Ishikawa (cell line): ENCODE measurements around the gene SHF.

Experiments used
- CEBPB ChIP-seq: IDR thresholded peaks from 2 replicates; pipeline ENCODE4 v1.6.1; 2012
- CREB1 ChIP-seq: IDR thresholded peaks from 2 replicates; pipeline ENCODE4 v1.6.1; 2012; ENCODE audit warnings: low read depth
- EGR1 ChIP-seq: IDR thresholded peaks from 2 replicates; pipeline ENCODE4 v1.6.1; 2012
- EP300 ChIP-seq: IDR thresholded peaks from 2 replicates; pipeline ENCODE4 v1.6.1; 2012; ENCODE audit warnings: borderline replicate concordance
- FOXM1 ChIP-seq: IDR thresholded peaks from 2 replicates; pipeline ENCODE4 v1.6.1; 2012; ENCODE audit warnings: low read depth, borderline replicate concordance
- NFIC ChIP-seq: IDR thresholded peaks from 2 replicates; pipeline ENCODE4 v1.6.1; 2012
- RAD21 ChIP-seq: IDR thresholded peaks from 2 replicates; pipeline ENCODE4 v1.6.1; 2012; ENCODE audit warnings: low read depth
- TAF1 ChIP-seq: IDR thresholded peaks from 2 replicates; pipeline ENCODE4 v1.6.1; 2012; ENCODE audit warnings: low read depth, mild to moderate bottlenecking
- TCF12 ChIP-seq: IDR thresholded peaks from 2 replicates; pipeline ENCODE4 v1.6.1; 2012; ENCODE audit warnings: low read depth
- TEAD4 ChIP-seq: IDR thresholded peaks from 2 replicates; pipeline ENCODE4 v1.6.1; 2012
- USF1 ChIP-seq: IDR thresholded peaks from 2 replicates; pipeline ENCODE4 v1.6.1; 2012
- YY1 ChIP-seq: IDR thresholded peaks from 2 replicates; pipeline ENCODE4 v1.6.1; 2012; ENCODE audit warnings: low read depth
- ZBTB7A ChIP-seq: IDR thresholded peaks from 2 replicates; pipeline ENCODE4 v1.6.1; 2012; ENCODE audit warnings: low read depth
- TF ChIP-seq, protein P1 (sequence below): IDR thresholded peaks from 2 replicates; pipeline ENCODE4 v1.6.1; 2012; ENCODE audit warnings: low read depth, mild to moderate bottlenecking
- TF ChIP-seq, protein P2 (sequence below): IDR thresholded peaks from 2 replicates; pipeline ENCODE4 v1.6.1; 2012

The SHF gene, protein sequence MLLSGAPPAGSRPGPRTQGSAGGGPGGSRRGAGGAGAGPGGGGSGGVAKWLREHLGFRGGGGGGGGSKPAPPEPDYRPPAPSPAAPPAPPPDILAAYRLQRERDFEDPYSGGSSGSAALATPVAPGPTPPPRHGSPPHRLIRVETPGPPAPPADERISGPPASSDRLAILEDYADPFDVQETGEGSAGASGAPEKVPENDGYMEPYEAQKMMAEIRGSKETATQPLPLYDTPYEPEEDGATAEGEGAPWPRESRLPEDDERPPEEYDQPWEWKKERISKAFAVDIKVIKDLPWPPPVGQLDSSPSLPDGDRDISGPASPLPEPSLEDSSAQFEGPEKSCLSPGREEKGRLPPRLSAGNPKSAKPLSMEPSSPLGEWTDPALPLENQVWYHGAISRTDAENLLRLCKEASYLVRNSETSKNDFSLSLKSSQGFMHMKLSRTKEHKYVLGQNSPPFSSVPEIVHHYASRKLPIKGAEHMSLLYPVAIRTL

GRCh38 chr15:45187894-45188830, at the start of gene SHF:
Gene SHF (minus strand): TSS chr15:45187966. CDS start chr15:45187951, 15 bp downstream.
- TF ChIP-seq TEAD4 (no peak), CEBPB (no peak), TAF1 (peak; percentile 48), YY1 (no peak), ZBTB7A (peak; percentile 3; the same call in 1 of the 2 replicates), CREB1 (no peak), EGR1 (no peak), TCF12 (no peak)

DNA sequence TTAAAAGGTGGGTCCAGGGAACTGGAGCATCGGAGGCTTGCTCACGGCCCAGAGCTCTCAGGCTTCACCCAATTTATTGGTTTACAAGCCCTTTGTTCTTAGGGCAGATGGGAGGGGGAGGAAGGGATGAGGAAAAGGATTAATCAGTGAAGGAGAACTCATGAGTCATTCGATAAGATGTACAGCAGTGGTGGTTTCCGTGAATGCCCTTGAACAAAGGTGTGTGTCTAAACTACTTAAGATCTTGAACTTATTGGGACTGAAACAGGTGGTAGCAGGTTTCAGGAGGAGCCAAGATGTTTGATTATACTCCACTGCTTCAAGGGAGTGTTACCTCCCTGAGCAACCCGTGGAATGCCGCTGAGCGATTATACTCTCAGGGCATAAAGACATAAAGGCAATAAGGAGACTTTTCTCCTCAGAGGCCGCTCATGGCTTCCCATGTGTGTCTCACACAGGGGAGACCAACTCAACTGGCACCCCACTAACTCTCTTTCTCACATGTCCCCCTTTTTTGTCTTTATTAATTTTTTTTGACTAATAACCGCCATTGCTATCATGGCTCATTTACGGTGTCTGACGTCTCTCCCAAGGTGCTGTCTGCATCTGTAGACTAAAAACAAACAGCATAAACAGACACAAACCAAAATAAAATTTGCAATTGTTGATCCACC, 46.9 kb upstream of the SHF start:
- TF ChIP-seq CREB1: no peak
- no peak for TF ChIP-seq TCF12
- TF ChIP-seq TEAD4: no peak
- no peak for TF ChIP-seq EP300
- no peak for TF ChIP-seq ZBTB7A
- TF ChIP-seq TAF1: no peak
- TF ChIP-seq CEBPB: no peak
- TF ChIP-seq RAD21: no peak

DNA sequence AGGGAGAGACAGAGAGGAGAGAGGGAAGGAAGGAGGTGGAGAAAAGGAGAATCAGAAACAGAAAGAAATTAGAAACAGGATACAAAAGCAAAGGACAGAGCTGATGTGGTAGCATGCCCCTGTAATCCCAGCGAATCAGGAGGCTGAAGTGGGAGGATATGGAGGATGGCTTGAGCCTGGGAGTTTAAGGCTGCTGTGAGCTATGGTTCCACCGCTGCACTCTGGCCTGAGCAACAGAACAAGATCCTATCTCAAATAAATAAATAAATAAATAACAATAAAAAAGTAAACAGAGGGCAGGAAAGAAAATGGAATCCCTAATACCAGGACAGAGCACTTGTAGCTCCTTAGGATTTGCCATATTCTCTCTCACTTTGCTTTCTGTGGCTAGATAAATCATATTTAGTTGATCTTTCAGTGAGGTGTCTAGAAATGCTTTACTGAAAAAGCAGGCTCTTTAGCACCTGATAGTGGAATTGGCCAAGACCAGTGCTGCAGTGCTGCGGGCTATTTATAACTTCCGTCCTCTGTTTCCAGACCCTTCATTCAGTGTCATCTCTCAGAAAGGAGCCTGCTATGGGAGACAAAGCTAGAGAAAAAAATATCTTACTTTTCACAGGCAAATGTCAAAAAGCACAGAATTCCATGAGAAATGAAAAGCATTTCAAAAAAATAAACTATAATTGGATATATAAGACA, 44.2 kb upstream of the SHF start:
- TF ChIP-seq, protein P1, sequence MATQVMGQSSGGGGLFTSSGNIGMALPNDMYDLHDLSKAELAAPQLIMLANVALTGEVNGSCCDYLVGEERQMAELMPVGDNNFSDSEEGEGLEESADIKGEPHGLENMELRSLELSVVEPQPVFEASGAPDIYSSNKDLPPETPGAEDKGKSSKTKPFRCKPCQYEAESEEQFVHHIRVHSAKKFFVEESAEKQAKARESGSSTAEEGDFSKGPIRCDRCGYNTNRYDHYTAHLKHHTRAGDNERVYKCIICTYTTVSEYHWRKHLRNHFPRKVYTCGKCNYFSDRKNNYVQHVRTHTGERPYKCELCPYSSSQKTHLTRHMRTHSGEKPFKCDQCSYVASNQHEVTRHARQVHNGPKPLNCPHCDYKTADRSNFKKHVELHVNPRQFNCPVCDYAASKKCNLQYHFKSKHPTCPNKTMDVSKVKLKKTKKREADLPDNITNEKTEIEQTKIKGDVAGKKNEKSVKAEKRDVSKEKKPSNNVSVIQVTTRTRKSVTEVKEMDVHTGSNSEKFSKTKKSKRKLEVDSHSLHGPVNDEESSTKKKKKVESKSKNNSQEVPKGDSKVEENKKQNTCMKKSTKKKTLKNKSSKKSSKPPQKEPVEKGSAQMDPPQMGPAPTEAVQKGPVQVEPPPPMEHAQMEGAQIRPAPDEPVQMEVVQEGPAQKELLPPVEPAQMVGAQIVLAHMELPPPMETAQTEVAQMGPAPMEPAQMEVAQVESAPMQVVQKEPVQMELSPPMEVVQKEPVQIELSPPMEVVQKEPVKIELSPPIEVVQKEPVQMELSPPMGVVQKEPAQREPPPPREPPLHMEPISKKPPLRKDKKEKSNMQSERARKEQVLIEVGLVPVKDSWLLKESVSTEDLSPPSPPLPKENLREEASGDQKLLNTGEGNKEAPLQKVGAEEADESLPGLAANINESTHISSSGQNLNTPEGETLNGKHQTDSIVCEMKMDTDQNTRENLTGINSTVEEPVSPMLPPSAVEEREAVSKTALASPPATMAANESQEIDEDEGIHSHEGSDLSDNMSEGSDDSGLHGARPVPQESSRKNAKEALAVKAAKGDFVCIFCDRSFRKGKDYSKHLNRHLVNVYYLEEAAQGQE: no peak
- TF ChIP-seq EGR1 (no peak), CREB1 (no peak), USF1 (no peak), FOXM1 (no peak), TEAD4 (no peak), CEBPB (no peak)

DNA sequence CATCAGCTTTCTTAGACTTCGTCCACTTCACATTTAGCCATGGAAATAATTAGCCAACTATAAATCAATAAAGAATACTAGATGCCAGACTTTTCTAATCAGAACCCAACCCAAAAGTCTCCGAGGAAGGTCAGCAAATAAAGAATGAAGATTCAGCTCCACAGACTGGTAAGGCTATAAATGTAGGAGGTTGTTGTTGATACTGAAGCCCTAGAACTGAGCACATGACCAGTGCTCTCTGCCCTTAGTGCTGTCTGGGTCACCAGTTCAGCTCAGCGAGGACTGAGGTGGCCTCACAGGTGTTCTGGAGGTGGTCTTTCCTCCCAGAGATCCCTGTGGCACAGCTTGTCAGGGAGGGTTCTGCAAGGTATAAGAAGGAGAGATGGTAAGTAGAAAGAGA, 43.4 kb upstream of the SHF start:
- TF ChIP-seq TEAD4 (no peak), TAF1 (no peak), EGR1 (no peak), RAD21 (no peak), CEBPB (no peak), USF1 (no peak)

DNA sequence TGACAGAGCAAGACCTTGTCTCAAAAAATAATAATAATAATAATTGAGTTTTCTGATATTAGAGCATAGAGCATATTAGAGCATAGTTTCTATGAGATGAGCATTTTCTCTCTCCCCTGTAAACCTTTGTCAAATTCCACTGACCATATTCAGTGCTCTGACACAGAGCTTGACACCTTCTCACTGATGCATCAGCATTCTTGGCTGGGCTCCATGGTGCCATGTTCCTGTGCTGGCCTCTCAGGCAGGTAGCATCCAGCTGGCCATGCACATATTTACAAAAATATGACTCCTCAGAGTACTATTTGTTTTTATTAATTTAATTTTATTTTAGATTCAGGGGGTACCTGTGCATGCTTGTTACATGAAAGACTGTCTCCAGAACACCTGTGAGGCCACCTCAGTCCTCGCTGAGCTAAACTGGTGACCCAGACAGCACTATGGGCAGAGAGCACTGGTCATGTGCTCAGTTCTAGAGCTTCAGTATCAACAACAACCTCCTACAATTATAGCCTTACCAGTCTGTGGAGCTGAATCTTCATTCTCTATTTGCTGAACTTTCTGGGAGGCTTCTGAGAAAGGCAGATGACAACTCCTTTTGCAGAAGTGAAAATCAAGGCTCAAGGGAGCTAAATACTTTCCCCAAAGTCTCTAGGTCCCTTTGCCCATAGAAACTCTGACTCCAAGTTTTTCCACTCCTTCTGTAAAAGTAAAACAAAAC, 42.6 kb upstream of the SHF start:
- TF ChIP-seq YY1 (no peak), TEAD4 (no peak), ZBTB7A (no peak), NFIC (no peak), TCF12 (no peak), EGR1 (no peak), FOXM1 (no peak), EP300 (no peak), CEBPB (no peak), RAD21 (no peak), USF1 (no peak), TAF1 (no peak), CREB1 (no peak)
- TF ChIP-seq, protein P1: no peak
- TF ChIP-seq, protein P2, sequence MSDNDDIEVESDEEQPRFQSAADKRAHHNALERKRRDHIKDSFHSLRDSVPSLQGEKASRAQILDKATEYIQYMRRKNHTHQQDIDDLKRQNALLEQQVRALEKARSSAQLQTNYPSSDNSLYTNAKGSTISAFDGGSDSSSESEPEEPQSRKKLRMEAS: no peak
